Measurements from ENCODE around the gene CCDC69.

CCDC69 gene

DNA sequence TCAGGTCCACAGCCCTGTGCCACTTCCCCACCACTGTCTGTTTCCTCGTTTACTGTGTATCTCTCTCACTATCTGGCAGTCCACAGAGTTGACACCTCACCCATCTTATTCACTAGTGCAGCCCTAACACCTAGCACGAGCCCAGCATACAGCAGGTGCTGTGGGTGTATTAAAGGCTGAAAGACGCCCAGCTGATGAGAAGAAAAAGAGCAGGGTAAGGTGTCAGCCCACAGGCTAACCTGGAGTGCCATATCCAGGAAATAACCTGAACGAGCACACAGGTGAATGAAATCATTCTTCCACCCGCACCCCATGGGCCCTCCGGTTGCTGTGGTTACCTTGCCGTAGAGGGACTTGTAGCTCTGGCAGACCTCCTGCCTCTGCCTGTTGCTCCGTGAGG, 84.9 kb downstream of the CCDC69 start:
- no peak for DNase-seq

DNA sequence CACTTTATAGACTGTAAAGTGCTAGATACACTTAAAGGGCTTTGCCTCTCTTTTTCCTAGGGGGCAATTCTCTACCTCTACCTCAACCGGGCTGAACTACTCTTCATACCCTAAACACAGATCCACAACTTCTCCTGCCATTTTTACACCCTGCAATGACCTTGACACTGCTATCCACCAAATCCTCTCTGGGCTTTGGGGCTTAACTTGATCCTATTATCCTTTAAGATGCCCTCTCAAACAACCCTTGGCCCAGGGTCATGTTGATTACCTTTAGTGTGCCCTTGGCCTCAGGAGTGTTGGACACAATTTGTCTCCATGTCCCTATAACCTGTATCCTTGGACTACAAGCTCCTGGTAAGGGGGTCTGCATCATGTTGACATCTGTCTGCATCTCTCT, 85.8 kb downstream of the CCDC69 start:
- no peak for DNase-seq

DNA sequence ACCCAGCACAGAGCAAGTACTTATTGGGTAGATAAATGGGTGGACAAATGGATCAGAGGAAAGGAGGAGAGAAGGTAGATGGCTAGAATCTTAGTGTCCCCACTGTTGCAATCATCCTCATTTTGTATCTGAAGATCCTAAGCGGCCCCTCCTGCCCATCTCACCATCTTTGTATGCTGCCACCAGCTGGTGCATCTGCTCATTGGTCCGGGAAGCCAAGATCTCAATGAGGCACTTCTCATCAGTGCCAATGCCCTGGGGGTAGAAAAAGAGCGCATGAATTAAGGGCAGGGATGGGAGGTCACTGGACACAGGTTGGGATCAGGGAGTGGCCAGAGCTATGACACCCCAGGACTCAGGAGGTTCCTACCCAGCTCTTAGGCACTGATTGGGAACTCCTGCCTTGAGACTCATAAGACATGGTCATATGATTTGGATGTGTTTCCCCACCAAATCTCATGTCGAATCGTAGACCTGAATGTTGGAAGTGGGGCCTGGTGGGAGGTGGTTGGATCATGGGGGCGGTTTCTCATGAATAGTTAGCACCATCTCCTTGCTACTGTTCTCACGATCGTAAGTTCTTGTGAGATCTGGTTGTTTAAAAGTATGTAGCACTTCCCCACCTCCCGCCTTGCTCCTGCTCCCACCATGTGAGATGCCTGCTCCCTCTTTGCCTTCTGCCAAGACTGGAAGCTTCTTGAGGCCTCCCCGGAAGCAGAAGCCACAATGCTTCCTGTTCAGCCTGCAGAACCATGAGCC, 86.6 kb downstream of the CCDC69 start:
- DNase-seq = no peak

DNA sequence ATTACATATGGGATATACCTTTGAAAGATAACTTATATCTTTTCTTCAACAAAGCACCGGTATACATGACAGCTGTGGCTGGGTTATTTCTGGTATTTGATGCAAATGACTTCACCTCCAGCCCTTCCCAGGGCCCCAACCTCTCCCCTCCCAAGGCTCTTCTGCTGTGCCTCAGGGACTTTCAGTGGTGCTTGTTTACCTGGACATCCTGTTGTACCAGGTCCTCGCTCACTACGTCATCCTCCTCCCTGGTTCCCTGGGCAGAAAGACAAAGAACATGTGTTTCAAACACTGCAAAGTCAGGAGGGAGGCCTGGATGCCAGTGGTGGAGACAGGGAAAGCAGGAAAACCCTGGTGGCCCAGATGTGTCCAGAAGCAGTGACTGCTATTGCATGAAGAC, 89.7 kb downstream of the CCDC69 start:
- DNase-seq = no peak

DNA sequence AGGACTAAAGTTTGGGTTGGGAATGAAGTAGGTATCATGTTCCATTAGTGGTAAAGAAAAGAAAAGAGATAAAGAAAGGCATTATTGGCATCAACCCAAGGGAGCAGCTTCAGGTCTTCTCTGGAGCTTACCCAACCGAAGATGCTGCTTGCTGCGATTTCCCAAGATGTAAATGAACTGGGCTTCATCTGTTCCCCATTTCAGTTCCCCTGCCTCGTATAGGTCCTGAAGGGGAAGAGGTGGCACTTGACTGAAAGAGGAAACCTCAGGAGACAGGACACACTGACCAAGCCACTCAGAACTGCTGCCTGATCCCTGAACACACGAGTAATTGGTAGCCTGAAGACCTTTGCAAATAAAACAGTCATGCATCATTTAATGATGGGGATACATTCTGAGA, 90.9 kb downstream of the CCDC69 start:
- no peak for DNase-seq
